GM23338 (cell line): ENCODE results near the gene FCHO2. TPM values are rescaled to one million over a fixed set of nuclear protein-coding genes. Genes with fewer than 3 reads are reported as not detected.
A peak's percentile ranks its signal among the peaks of the same experiment; 100 is the strongest.

Experiments used
- ATAC-seq: fragments of 200-7000 bp; cut with Tn5 transposase; 3 replicates; pipeline ENCODE4 v1.9.1; 2020
- DNase-seq: peaks from one replicate; pipeline ENCODE4 v3.0.0-alpha.2; 2015; ENCODE audit warnings: low spot score
- H2AFZ ChIP-seq: fragments of 200-600 bp; sonication (generic); 2 replicates; pipeline ENCODE4 v1.8.0; 2016; ENCODE audit warnings: antibody characterized with exemption, mild to moderate bottlenecking, moderate library complexity
- H3F3A ChIP-seq: fragments of 200-600 bp; sonication (generic); replicated peaks from 2 replicates; pipeline ENCODE4 v1.8.0; 2017; ENCODE audit warnings: antibody characterized with exemption, mixed run types, low read depth
- H3K27ac ChIP-seq: fragments of 200-600 bp; sonication (generic); 2 replicates; pipeline ENCODE4 v1.6.1; 2016; ENCODE audit warnings: low read depth
- H3K27me3 ChIP-seq: fragments of 200-600 bp; sonication (generic); 2 replicates; pipeline ENCODE4 v1.8.0; 2016; ENCODE audit warnings: mild to moderate bottlenecking, mixed run types, moderate library complexity; ENCODE audit not compliant: insufficient read depth
- H3K36me3 ChIP-seq: fragments of 200-600 bp; sonication (generic); 2 replicates; pipeline ENCODE4 v1.8.0; 2016; ENCODE audit warnings: mild to moderate bottlenecking; ENCODE audit not compliant: insufficient read depth
- H3K4me1 ChIP-seq: fragments of 200-600 bp; sonication (generic); 2 replicates; pipeline ENCODE4 v1.8.0; 2016; ENCODE audit warnings: mild to moderate bottlenecking, moderate library complexity; ENCODE audit not compliant: insufficient read depth
- H3K4me2 ChIP-seq: fragments of 200-600 bp; sonication (generic); 2 replicates; pipeline ENCODE4 v1.7.1; 2017; ENCODE audit warnings: mixed run types
- H3K4me3 ChIP-seq: fragments of 200-600 bp; sonication (generic); 2 replicates; pipeline ENCODE4 v1.6.1; 2016; ENCODE audit warnings: mixed run types
- H3K79me2 ChIP-seq: fragments of 200-600 bp; sonication (generic); replicated peaks from 2 replicates; pipeline ENCODE4 v1.8.0; 2017; ENCODE audit warnings: mild to moderate bottlenecking; ENCODE audit not compliant: insufficient read depth
- H3K9me2 ChIP-seq: fragments of 200-600 bp; sonication (generic); 2 replicates; pipeline ENCODE4 v1.8.0; 2017; ENCODE audit not compliant: insufficient read depth
- H4K20me1 ChIP-seq: fragments of 200-600 bp; sonication (generic); replicated peaks from 2 replicates; pipeline ENCODE4 v1.8.0; 2017; ENCODE audit warnings: mild to moderate bottlenecking; ENCODE audit not compliant: insufficient read depth
- H3K27ac Mint-ChIP-seq: 2 replicates; pipeline ENCODE4 v1.8.0; 2020; ENCODE audit warnings: inconsistent platforms, mild to moderate bottlenecking, moderate library complexity, mixed read lengths
- H3K27me3 Mint-ChIP-seq: 3 replicates; pipeline ENCODE4 v1.8.0; 2022; ENCODE audit warnings: low read depth, mild to moderate bottlenecking, moderate library complexity, mixed read lengths, inconsistent platforms; ENCODE audit not compliant: insufficient read depth, poor library complexity
- H3K36me3 Mint-ChIP-seq: 3 replicates; pipeline ENCODE4 v1.8.0; 2021; ENCODE audit warnings: low read depth, mild to moderate bottlenecking, inconsistent platforms, moderate library complexity, mixed read lengths
- H3K4me1 Mint-ChIP-seq: 3 replicates; pipeline ENCODE4 v1.8.0; 2020; ENCODE audit warnings: mild to moderate bottlenecking, inconsistent platforms, mixed read lengths
- H3K4me3 Mint-ChIP-seq: 3 replicates; pipeline ENCODE4 v1.8.0; 2021; ENCODE audit warnings: moderate library complexity, mild to moderate bottlenecking, inconsistent platforms, mixed read lengths
- H3K9me3 Mint-ChIP-seq: 3 replicates; pipeline ENCODE4 v1.8.0; 2020; ENCODE audit warnings: moderate library complexity, mild to moderate bottlenecking, inconsistent platforms, mixed read lengths
- CREB1 ChIP-seq: fragments of 250-450 bp; sonication (Bioruptor Pico); IDR thresholded peaks from 2 replicates; pipeline ENCODE4 v1.5.0; 2020; ENCODE audit warnings: low read depth, mild to moderate bottlenecking, moderate library complexity
- EZH2 ChIP-seq: fragments of 200-600 bp; sonication (generic); IDR thresholded peaks from one replicate; pipeline ENCODE4 v1.8.0; 2017; ENCODE audit warnings: antibody characterized with exemption, mild to moderate bottlenecking, low read depth; ENCODE audit not compliant: unreplicated experiment
- EZH2phosphoT487 ChIP-seq: fragments of 200-600 bp; sonication (generic); IDR thresholded peaks from one replicate; pipeline ENCODE4 v1.8.1; 2018; ENCODE audit warnings: antibody characterized with exemption; ENCODE audit not compliant: unreplicated experiment
- NANOG ChIP-seq: IDR thresholded peaks from 2 replicates; pipeline ENCODE4 v1.6.1; 2016; ENCODE audit warnings: antibody characterized with exemption, borderline replicate concordance
- POLR2AphosphoS5 ChIP-seq: IDR thresholded peaks from 2 replicates; pipeline ENCODE4 v1.6.1; 2016; ENCODE audit warnings: antibody characterized with exemption, low read depth
- STAT1 ChIP-seq: IDR thresholded peaks from one replicate; pipeline ENCODE4 v1.6.1; 2016; ENCODE audit warnings: antibody characterized with exemption; ENCODE audit not compliant: unreplicated experiment
- ZNF114 ChIP-seq: fragments of 250-450 bp; sonication (Bioruptor Pico); IDR thresholded peaks from 2 replicates; pipeline ENCODE4 v1.5.0; 2020; ENCODE audit warnings: mild to moderate bottlenecking, moderate library complexity
- ZNF331 ChIP-seq: fragments of 250-450 bp; sonication (Bioruptor Pico); IDR thresholded peaks from 2 replicates; pipeline ENCODE4 v1.5.0; 2020; ENCODE audit warnings: low read depth, mild to moderate bottlenecking, moderate library complexity
- polyA plus RNA-seq: library from polyadenylated mRNA; unstranded; fragments of >200 nt; fragmentation: Nextera tagmentation; extraction: Ambion mirVana; gene quantifications from 2 replicates; pipeline ENCODE4 v1.2.1, GENCODE V29; 2016
- total RNA-seq: library from RNA; depleted of rRNA; stranded (reverse); fragments of >200 nt; shearing (Covaris generic); gene quantifications from 2 replicates; pipeline ENCODE4 v1.2.3, GENCODE V29; 2014
- TF ChIP-seq, protein P1 (sequence below), 2 experiments: fragments of 200-600 bp in 1 of 2; sonication (generic) in 1 of 2; conservative IDR thresholded peaks; 2 replicates each; pipeline versions ENCODE4 v1.5.1 to v1.6.1; 2016 to 2017; ENCODE audit warnings: antibody characterized with exemption in 2 of 2, low read depth in 2 of 2, mild to moderate bottlenecking in 2 of 2, moderate library complexity in 1 of 2
- TF ChIP-seq, protein P2 (sequence below): IDR thresholded peaks from one replicate; pipeline ENCODE4 v1.6.1; 2018; ENCODE audit warnings: antibody characterized with exemption; ENCODE audit not compliant: unreplicated experiment

The FCHO2 gene
- total and polyA plus RNA-seq, 2 experiments from 2014 or later: 8.4 to 10.1 TPM

DNA sequence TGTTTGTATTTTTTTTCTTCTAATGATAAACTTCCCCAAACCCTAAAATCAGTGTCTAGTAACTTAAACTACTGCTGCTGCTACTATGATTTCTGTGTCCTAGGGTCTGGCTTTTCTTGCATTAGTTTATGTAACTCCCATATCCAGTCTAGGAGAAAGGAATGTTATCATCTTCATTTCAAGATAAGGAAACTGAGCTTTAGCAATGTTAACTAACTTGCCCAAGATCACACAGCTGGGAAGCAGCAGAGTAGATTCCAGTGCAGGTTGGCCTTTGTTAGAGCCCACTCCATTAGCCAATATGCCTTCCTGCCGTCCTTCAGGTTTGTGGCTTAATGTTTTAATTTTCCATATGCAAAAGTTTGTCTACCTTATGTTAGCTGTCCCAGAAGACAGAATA is 175.0 kb downstream of the FCHO2 start:
- ATAC-seq (peak; percentile 39), DNase-seq (no peak)
- Histone ChIP-seq H2AFZ (no peak overlapping the region), H3K27ac (no peak overlapping the region), H3K4me2 (no peak overlapping the region), H3F3A (no peaks in the 10 kb centered on the region), H3K4me3 (no peak overlapping the region), H3K27me3 (no peaks in the 10 kb centered on the region), H4K20me1 (no peaks in the 10 kb centered on the region), H3K36me3 (no peaks in the 10 kb centered on the region), H3K9me2 (no peaks in the 10 kb centered on the region), H3K79me2 (no peaks in the 10 kb centered on the region), H3K4me1 (peaks cover 10% of the 10 kb centered on the region)
- Mint-ChIP-seq H3K4me1 (peaks cover 33% of the 10 kb centered on the region), H3K36me3 (peaks cover 3% of the 10 kb centered on the region; the same call in 1 of the 3 replicates), H3K27ac (no peak overlapping the region; the same call in 1 of the 2 replicates), H3K4me3 (no peak overlapping the region), H3K9me3 (no peaks in the 10 kb centered on the region; the same call in 2 of the 3 replicates), H3K27me3 (no peaks in the 10 kb centered on the region)
- TF ChIP-seq CREB1 (CRISPR knock-in tag) (no peak), POLR2AphosphoS5 (no peak), EZH2phosphoT487 (no peak), STAT1 (no peak), EZH2 (no peak), ZNF331 (CRISPR knock-in tag) (no peak), ZNF114 (CRISPR knock-in tag) (no peak)
- TF ChIP-seq, protein P1, sequence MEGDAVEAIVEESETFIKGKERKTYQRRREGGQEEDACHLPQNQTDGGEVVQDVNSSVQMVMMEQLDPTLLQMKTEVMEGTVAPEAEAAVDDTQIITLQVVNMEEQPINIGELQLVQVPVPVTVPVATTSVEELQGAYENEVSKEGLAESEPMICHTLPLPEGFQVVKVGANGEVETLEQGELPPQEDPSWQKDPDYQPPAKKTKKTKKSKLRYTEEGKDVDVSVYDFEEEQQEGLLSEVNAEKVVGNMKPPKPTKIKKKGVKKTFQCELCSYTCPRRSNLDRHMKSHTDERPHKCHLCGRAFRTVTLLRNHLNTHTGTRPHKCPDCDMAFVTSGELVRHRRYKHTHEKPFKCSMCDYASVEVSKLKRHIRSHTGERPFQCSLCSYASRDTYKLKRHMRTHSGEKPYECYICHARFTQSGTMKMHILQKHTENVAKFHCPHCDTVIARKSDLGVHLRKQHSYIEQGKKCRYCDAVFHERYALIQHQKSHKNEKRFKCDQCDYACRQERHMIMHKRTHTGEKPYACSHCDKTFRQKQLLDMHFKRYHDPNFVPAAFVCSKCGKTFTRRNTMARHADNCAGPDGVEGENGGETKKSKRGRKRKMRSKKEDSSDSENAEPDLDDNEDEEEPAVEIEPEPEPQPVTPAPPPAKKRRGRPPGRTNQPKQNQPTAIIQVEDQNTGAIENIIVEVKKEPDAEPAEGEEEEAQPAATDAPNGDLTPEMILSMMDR (conservative IDR thresholded peaks at IDR 0.05; ENCODE audit: low read depth in 2 of 2): no peak

DNA sequence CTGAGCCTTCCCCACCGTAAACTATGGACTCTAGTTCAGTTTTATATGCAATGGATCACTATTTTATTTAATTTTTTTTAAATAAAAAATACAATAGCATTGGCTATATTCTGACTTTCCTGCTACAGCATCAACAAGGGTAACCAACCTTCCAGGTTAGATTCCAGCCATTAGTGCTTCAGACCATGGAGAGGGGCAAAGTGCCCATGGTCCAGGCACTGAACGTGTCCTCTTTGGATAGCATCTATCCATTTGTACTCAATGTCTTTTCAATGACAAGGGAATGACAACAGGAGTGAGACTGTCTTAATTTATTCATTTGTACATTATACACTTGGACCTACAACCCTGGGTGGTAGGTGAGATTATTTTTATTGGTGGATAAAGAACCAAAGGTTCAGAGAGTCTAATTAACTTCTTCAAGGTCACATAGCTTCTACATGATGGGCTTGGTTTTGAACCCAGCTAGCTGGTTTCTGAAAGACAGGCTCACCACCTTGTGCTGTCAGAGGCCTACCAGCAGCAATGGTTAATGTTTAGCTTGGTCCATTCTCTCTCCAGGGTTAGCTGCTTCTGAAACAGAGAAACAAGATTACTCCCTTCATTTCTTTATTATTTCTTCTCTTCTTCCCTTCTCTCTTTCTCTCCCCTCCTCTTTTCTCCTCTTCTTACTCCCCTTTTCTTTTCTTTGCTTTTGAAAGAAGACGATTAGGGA is 176.0 kb downstream of the FCHO2 start:
- H3K4me3 Mint-ChIP-seq: no peak overlapping the region
- H3K36me3 Mint-ChIP-seq: peaks cover 3% of the 10 kb centered on the region; the same call in 1 of the 3 replicates
- no peak overlapping the region for H3K4me2 ChIP-seq
- no peaks in the 10 kb centered on the region for H3K36me3 ChIP-seq
- peaks cover 9% of the 10 kb centered on the region for H3K27me3 Mint-ChIP-seq
- no peaks in the 10 kb centered on the region for H3K79me2 ChIP-seq
- no peak for ATAC-seq
- H3K9me2 ChIP-seq: peaks cover 1% of the 10 kb centered on the region; the same call in 1 of the 2 replicates
- no peaks in the 10 kb centered on the region for H3K27me3 ChIP-seq
- H2AFZ ChIP-seq: no peak overlapping the region
- no peak for DNase-seq
- H4K20me1 ChIP-seq: no peaks in the 10 kb centered on the region
- H3F3A ChIP-seq: no peaks in the 10 kb centered on the region
- no peak overlapping the region for H3K4me3 ChIP-seq
- H3K27ac ChIP-seq: no peak overlapping the region
- no peaks in the 10 kb centered on the region; the same call in 2 of the 3 replicates for H3K9me3 Mint-ChIP-seq
- H3K27ac Mint-ChIP-seq: no peak overlapping the region
- H3K4me1 ChIP-seq: peaks cover 10% of the 10 kb centered on the region
- peaks cover 37% of the 10 kb centered on the region for H3K4me1 Mint-ChIP-seq
- TF ChIP-seq ZNF114 (CRISPR knock-in tag) (no peak), NANOG (no peak)
- TF ChIP-seq, protein P1 (conservative IDR thresholded peaks at IDR 0.05; ENCODE audit: low read depth in 2 of 2): no peak
- TF ChIP-seq, protein P2, sequence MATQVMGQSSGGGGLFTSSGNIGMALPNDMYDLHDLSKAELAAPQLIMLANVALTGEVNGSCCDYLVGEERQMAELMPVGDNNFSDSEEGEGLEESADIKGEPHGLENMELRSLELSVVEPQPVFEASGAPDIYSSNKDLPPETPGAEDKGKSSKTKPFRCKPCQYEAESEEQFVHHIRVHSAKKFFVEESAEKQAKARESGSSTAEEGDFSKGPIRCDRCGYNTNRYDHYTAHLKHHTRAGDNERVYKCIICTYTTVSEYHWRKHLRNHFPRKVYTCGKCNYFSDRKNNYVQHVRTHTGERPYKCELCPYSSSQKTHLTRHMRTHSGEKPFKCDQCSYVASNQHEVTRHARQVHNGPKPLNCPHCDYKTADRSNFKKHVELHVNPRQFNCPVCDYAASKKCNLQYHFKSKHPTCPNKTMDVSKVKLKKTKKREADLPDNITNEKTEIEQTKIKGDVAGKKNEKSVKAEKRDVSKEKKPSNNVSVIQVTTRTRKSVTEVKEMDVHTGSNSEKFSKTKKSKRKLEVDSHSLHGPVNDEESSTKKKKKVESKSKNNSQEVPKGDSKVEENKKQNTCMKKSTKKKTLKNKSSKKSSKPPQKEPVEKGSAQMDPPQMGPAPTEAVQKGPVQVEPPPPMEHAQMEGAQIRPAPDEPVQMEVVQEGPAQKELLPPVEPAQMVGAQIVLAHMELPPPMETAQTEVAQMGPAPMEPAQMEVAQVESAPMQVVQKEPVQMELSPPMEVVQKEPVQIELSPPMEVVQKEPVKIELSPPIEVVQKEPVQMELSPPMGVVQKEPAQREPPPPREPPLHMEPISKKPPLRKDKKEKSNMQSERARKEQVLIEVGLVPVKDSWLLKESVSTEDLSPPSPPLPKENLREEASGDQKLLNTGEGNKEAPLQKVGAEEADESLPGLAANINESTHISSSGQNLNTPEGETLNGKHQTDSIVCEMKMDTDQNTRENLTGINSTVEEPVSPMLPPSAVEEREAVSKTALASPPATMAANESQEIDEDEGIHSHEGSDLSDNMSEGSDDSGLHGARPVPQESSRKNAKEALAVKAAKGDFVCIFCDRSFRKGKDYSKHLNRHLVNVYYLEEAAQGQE: no peak
